GM11168 (cell line): ENCODE results near the gene SLC5A9.
"Not testable (repeated sequence)": the region's sequence is repeated elsewhere in the genome, so short reads cannot be mapped to it uniquely, and the experiment has no call there.

Source experiments
- in situ Hi-C: fragments of 300-500 bp; cut with MboI; formaldehyde crosslinking; loops from one replicate; pipeline ENCODE4 v1.12.0; 2022; ENCODE audit warnings: low sequenced_read_pairs; ENCODE audit not compliant: unreplicated experiment

SLC5A9 gene

DNA sequence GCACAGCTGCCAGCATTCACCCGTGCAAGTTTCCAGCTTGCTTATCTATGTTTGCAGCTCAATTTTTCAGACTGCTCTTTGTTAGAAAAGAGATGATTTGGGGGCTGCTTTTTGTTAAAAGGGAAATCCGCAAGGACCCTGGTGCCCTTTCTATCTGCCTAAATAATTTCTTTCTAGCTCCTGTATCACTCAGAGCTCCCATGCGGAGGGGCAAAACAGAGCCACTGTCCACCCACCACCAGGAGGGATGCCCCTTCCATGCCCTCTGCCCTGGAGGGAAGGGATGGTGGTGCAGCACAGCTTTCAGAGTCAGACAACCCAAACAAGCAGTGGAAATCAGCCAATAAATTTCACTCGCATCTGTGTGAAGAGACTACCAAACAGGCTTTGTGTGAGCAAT is 13.9 kb upstream of the SLC5A9 start:
- in situ Hi-C loops = no loop called here

DNA sequence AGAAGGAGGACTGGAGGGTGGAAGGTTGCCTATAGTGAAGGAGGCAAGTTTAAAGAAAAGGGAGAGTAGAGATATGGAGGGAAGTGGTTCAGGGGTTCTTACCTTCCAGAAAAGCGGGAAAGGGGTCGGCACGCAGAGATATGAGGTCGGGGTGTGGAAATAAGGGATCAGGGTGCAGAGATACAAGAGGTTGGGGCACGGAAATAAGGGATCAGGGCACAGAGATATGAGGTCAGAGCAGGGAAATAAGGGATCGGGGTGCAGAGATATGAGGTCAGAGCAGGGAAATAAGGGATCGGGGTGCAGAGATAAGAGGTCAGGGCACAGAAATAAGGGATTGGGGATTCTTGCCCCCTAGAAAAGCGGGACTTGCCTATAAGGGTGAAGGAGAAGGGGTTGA is 9.1 kb upstream of the SLC5A9 start:
- in situ Hi-C loops = not testable (repeated sequence)

GRCh38 chr1:48214366-48214765 is 8.2 kb upstream of the SLC5A9 start:
- in situ Hi-C loops = not testable (repeated sequence)

- in situ Hi-C loops = no loop called here
These were observed 7.7 kb upstream of the SLC5A9 start for GRCh38 chr1:48214820-48215219.

DNA sequence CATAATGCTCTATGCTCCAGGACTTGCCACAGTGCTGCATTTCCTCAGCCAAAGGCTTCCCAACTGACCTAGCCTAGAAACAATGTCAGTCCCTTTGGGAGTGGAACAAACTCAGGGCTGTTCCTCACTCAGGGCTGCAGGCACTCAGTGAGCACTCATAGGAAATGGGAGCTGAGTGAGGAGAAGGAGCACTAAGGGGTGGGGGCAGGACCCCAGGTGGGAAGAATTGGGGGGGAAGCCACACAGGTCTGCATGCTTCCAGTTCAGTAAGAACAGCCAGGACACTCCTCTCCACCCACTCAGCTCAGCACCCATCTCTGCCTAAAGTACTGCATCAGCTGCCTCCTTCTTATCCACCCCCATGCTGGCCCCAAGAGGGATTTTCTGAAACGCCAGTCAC is 7.3 kb upstream of the SLC5A9 start:
- in situ Hi-C loops = no loop called here

DNA sequence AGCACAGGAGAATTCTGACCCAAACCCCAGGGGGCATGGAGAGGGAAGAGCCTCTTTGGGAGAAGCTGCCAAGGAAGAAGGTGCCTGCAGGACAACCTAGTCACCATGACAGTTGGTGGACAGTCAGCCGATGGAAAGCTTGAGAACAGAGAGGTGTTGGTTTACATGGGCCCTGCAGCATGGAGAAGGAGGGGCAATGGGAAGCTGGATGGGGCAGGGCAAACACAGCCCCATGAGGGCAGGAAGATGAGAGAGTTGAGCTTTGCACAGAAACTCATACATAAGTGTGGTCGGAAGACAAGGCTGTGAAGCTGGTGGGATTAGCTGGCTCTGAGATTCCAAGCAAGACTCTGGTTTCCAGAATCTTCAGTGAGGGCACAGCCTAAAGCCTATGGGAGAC is 6.6 kb upstream of the SLC5A9 start:
- in situ Hi-C loops = no loop called here

- in situ Hi-C loops = no loop called here
These were observed 6.2 kb upstream of the SLC5A9 start for GRCh38 chr1:48216313-48216712.

GRCh38 chr1:48216941-48217340 is 5.6 kb upstream of the SLC5A9 start:
- in situ Hi-C loops = no loop called here

GRCh38 chr1:48217856-48218255 is 4.7 kb upstream of the SLC5A9 start:
- in situ Hi-C loops = no loop called here

DNA sequence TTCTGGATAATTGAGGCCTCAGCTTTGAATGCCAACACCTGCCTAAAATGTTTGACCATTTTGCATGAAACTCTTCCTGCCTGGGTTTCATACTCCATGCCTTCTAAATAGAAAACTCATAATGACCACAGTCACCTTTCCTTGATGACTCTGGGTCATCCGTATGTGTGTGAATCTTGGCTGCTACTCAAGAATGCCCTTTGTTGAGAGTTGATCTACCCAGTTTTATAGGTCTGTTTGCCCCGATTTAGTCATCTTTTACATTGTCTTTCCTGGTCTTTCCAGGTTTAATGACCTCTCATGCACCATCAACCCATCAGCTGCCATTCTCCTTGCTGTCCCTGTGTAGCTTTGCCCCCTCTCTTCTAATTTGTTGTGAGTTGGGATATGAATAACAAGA is 2.7 kb upstream of the SLC5A9 start:
- in situ Hi-C loops = no loop called here

DNA sequence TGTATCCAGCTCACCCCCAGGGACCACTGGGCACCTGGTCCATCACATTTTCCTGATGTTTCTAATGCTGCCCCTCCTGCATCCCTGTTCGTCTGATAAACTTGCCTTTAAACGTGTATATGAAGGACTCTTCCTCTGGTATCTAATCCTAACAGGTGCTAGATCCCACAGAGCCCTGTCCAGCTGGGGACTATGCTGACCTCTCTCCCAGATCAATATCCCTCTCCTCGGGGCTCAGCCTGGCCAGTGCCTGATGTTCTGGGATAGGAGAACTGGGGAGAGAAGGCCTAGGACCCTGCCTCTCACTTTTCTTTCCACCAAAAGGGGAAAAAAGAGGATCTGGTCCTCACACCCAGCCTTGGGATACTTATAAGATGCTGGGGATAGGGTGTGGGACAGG is 1.4 kb upstream of the SLC5A9 start:
- in situ Hi-C loops = no loop called here

DNA sequence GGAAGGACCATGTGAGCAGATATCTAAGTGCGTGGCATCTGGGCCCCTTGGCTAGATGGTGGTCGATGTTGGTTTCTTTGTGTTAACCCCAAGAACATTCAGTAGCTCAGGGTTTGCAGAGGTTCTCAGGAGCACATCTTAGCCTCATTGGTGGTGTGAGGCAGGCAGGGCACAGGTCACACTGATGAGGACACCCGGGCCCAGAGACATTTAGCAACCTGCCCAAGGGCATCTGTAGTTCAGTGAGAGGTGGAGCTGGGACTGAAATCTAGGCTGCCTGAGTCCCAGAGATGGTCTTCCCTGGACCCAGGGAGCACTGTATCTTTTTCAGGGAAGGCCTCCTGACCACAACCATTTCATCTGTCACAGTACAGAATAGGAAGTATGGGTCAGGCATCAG is 859 bp upstream of the SLC5A9 start:
- in situ Hi-C loops = no loop called here

GRCh38 chr1:48223366-48224240 is 1.1 kb downstream of the SLC5A9 start:
- in situ Hi-C loops = no loop called here

GRCh38 chr1:48224791-48225190 is 2.3 kb downstream of the SLC5A9 start:
- in situ Hi-C loops = no loop called here

- in situ Hi-C loops = no loop called here
These were observed 3.1 kb downstream of the SLC5A9 start for GRCh38 chr1:48225579-48225978.

GRCh38 chr1:48227165-48228013 is 4.9 kb downstream of the SLC5A9 start:
- in situ Hi-C loops = no loop called here

GRCh38 chr1:48228156-48228555 is 5.6 kb downstream of the SLC5A9 start:
- in situ Hi-C loops = no loop called here

GRCh38 chr1:48229317-48229716 is 6.8 kb downstream of the SLC5A9 start:
- in situ Hi-C loops = no loop called here

- in situ Hi-C loops = no loop called here
These were observed 7.7 kb downstream of the SLC5A9 start for GRCh38 chr1:48230236-48230635.

DNA sequence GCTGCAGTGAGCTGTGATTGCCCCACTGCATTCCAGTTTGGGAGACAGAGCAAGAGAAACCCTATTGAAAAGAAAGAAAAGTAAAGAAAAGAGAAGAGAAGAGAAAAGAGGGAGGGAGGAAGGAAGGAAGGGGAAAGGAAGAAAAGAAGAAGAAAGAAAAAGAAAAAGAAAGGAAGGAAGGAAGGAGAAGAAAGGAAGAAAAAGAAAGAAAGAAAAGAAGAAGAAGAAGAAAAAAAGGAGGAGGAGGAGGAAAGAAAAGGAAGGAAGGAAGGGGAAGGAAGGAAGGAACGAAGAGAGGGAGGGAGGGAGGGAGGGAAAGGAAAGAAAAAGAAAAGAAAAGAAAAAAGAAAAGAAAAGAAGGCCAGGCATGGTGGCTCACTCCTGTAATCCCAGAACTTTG is 10.2 kb downstream of the SLC5A9 start:
- in situ Hi-C loops = no loop called here

GRCh38 chr1:48233666-48234485 is 11.4 kb downstream of the SLC5A9 start:
- in situ Hi-C loops = no loop called here
